Brain pericyte (primary cell): ENCODE results near the gene SERTAD2.

ENCODE experiments used
- DNase-seq: peaks from one replicate; pipeline ENCODE4 v3.0.0-alpha.2; 2012; ENCODE audit warnings: low read depth, low spot score

The SERTAD2 gene

GRCh38 chr2:64627860-64628841 is 25.6 kb downstream of the SERTAD2 start:
- DNase-seq, result no peak

GRCh38 chr2:64626963-64627760 is 26.6 kb downstream of the SERTAD2 start:
- no peak for DNase-seq

- no peak for DNase-seq
Observed at GRCh38 chr2:64626146-64626809, 27.4 kb downstream of the SERTAD2 start.

GRCh38 chr2:64625299-64626145 is 28.2 kb downstream of the SERTAD2 start:
- no peak for DNase-seq

- DNase-seq, result no peak
Observed at GRCh38 chr2:64624862-64625261, 28.9 kb downstream of the SERTAD2 start.

- DNase-seq, result no peak
Observed at GRCh38 chr2:64624108-64624610, 29.6 kb downstream of the SERTAD2 start.

- no peak for DNase-seq
Observed at GRCh38 chr2:64623242-64623850, 30.4 kb downstream of the SERTAD2 start.

GRCh38 chr2:64622443-64623241 is 31.1 kb downstream of the SERTAD2 start:
- DNase-seq, result peak; percentile 83

- no peak for DNase-seq
Observed at GRCh38 chr2:64620661-64621060, 33.1 kb downstream of the SERTAD2 start.

GRCh38 chr2:64617631-64618151 is 36.0 kb downstream of the SERTAD2 start:
- DNase-seq, result no peak

GRCh38 chr2:64615844-64616536 is 37.7 kb downstream of the SERTAD2 start:
- DNase-seq, result no peak

GRCh38 chr2:64615192-64615763 is 38.4 kb downstream of the SERTAD2 start:
- DNase-seq, result no peak

GRCh38 chr2:64613276-64613675 is 40.4 kb downstream of the SERTAD2 start:
- DNase-seq, result no peak

- no peak for DNase-seq
Observed at GRCh38 chr2:64612575-64613195, 41.0 kb downstream of the SERTAD2 start.

GRCh38 chr2:64610316-64610855 is 43.3 kb downstream of the SERTAD2 start:
- DNase-seq, result no peak

GRCh38 chr2:64609942-64610281 is 43.8 kb downstream of the SERTAD2 start:
- no peak for DNase-seq

- no peak for DNase-seq
Observed at GRCh38 chr2:64609227-64609941, 44.3 kb downstream of the SERTAD2 start.
